ENCODE measurements around the gene STXBP2.
A peak's percentile ranks its signal among the peaks of the same experiment; 100 is the strongest.

STXBP2 gene

GRCh38 chr19:7635670-7636069, 1.2 kb upstream of the STXBP2 start:
- DNase-seq = no peak

DNA sequence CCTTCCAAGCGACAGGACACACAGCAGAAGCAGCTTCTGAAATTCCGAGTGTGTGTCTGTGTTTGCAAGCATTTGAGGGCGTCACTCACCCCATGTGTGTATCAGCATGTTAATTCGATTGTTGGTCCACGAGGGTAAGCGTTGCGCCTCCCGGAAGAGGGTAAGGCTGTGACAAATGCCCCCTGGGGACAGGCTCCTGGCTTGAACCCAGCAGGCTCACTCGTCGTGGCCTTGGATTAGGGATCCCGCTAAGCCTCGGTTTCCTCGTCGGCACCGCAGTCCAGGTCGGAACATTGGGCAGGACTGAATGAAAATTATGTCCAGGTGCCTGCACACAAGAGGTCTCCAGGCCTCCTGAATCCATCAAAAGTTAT, 606 bp upstream of the STXBP2 start:
- no peak for DNase-seq

GRCh38 chr19:7637374-7638256, 705 bp downstream of the STXBP2 start:
- DNase-seq = peak; percentile 76 to 90 (median 82)

GRCh38 chr19:7638802-7639465, 2.0 kb downstream of the STXBP2 start:
- no peak for DNase-seq

DNA sequence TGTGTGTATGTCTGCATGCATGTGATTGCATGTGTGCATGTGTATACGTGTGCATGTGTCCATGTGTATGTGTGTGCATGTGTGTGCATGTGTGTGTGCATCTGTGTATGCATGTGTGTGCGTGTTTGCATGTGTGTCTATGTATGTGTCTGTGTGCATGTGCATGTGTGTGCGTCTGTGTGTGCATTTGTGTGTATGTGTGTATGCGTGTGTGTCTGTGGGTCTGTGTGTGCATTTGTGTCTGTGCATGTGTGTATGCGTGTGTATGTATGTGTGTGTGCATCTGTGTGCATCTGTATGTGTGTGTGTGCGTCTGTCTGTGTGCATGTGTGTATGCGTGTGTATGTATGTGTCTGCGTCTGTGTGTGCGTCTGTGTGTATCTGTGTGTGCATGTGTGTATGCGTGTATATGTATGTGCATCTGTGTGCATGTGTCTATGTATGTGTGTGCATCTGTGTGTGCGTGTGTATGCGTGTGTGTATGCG, 3.0 kb downstream of the STXBP2 start:
- no peak for DNase-seq

DNA sequence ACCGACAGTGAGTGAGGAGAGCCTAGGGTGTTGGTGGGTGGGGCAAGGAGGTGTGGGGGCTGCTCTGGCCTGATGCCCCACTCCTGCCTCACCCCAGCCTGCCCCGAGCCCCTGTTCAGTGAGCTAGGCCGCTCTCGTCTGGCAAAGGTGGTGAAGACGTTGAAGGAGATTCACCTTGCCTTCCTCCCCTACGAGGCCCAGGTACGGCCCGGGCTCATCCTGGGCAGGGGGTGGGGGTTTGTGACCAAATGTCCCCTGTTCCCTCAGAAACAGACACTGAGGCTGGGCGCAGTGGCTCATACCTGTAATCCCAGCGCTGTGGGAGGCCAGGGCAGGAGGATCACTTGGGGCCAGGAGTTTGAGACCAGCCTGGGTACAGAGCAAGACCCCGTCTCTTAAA, 3.9 kb downstream of the STXBP2 start:
- no peak for DNase-seq

DNA sequence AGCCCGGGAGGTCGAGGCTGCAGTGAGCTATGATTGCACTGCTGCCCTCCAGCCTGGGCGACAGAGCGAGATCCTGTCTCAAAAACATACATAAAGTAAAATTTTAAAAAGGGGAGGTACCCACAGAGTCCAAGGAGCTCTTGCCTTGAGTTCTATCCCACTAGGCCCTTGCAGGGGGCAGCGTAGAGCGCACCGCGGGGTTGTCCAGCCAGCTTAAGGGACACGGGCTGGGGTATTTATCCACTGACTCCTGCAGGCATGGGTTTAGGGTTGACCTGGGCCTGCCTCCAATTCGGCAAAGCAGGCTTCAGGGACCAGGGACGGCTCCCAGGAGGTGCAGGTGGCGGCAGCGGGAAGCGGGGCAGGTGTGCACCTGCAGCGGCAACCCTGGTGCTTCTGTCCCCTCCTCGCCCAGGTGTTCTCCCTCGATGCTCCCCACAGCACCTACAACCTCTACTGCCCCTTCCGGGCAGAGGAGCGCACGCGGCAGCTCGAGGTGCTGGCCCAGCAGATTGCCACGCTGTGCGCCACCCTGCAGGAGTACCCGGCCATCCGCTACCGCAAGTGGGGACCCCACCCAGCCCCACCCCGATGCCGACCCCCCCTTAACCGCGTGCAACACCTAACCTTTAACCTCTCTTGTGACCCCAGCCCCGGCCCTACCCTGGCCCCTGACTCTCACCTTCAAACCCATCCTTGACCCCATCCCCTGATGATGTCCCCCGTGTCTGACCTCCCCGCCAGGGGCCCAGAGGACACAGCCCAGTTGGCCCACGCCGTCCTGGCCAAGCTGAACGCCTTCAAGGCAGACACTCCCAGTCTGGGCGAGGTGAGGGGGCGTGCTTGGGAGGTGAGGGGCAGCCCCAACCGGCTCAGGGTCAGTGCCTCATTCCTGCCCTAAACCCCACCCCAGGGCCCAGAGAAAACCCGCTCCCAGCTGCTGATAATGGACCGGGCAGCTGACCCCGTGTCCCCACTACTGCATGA, 4.7 kb downstream of the STXBP2 start:
- DNase-seq = no peak

DNA sequence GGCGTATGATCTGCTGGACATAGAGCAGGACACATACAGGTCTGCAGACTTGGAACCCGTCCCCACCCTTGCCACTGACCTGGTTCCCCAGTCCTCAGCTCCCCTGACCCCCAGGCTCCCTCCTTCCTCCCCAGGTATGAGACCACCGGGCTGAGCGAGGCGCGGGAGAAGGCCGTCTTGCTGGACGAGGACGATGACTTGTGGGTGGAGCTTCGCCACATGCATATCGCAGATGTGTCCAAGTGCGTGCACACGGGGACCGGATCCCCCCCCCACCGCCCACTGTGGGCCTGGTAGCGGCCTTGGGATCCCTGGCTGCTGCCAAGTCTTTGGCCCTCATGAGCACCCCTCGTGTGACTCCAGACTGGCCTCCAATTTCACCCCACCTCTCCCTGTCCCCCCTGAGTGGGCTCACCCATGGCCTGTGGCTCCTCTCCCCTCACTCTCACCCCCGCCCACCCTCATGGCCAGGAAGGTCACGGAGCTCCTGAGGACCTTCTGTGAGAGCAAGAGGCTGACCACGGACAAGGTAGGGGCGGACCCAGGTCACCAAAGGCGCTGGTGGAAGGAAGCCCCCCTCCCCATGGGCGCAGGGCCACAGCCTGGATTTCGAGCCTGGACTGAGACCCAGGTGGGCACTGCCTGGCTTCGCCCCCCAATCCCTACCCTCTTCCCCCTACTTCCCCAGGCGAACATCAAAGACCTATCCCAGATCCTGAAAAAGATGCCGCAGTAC, 5.6 kb downstream of the STXBP2 start:
- no peak for DNase-seq

- DNase-seq = no peak
Measured at GRCh38 chr19:7643031-7643415, 6.1 kb downstream of the STXBP2 start.

DNA sequence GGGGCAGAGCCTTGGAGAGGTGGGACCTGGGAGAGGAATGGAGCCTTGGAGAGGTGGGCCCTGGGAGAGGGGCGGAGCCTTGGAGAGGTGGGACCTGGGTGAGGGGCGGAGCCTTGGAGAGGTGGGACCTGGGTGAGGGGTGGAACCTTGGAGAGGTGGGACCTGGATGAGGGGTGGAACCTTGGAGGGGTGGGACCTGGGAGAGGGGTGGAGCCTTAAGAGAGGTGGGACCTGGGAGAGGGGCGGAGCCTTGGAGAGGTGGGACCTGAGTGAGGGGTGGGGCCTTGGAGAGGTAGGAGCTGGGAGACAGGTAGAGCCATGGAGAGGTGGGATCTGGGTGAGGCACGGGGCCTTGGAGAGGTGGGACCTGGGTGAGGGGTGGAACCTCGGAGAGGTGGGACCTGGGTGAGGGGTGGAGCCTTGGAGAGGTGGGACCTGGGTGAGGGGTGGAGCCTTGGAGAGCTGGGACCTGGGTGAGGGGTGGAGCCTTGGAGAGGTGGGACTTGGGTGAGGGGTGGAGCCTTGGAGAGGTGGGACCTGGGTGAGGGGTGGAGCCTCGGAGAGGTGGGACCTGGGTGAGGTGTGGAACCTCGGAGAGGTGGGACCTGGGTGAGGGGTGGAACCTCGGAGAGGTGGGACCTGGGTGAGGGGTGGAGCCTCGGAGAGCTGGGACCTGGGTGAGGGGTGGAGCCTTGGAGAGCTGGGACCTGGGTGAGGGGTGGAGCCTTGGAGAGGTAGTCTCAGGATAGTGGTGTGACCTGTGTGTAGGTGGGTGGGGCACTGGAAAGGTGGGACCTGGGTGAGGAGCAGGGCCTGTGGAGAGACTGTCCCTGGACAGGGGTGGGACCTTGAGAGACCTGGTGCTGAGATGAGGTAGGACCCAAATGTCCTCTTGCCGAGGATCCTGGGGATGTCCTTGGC, 7.0 kb downstream of the STXBP2 start:
- peak; percentile 43 to 66 (median 43) for DNase-seq

DNA sequence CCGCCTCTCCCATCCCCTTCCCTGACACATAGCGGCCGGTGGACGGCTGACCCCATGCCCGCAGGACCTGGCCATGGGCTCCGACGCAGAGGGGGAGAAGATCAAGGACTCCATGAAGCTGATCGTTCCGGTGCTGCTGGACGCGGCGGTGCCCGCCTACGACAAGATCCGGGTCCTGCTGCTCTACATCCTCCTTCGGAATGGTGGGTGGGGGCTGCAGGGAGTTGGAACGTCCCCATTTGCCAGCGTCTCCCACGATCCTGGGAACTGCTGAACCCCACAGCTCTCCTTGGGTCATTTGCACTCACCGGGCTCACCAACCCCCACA, 7.6 kb downstream of the STXBP2 start:
- no peak for DNase-seq

DNA sequence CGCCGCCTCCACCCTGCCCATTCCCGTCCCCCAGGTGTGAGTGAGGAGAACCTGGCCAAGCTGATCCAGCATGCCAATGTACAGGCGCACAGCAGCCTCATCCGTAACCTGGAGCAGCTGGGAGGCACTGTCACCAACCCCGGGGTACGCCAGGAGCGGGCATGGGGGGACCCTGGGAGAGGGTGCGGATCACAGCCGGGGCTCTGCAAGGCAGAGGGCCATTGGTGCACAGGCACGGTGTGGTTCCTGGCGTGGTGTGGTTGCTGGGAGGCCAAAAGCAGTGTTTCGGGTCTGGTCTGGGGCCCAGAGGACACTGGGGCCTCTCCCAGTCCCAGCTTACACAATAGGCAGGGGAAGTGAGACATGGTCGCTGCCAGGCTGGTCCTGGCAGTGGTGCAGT, 8.3 kb downstream of the STXBP2 start:
- DNase-seq = peak; percentile 29 to 48 (median 45)

- no peak for DNase-seq
Measured at GRCh38 chr19:7645656-7646425, 8.9 kb downstream of the STXBP2 start.

DNA sequence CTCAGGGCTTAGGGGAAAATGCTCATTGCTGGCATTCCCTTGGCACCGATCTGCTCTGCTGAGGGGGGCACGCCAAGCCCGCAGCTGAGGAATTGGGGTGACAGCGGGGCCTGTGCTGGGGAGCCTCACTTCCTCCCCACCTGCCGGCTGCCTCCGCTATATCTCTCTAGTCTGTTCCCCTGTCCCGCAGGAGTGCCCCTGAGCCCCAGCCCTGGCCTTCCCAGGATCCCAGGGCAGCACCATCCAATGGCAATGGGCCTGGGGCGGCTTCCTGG, 9.5 kb downstream of the STXBP2 start:
- DNase-seq = no peak

- no peak for DNase-seq
Measured at GRCh38 chr19:7647156-7647555, 10.2 kb downstream of the STXBP2 start.

DNA sequence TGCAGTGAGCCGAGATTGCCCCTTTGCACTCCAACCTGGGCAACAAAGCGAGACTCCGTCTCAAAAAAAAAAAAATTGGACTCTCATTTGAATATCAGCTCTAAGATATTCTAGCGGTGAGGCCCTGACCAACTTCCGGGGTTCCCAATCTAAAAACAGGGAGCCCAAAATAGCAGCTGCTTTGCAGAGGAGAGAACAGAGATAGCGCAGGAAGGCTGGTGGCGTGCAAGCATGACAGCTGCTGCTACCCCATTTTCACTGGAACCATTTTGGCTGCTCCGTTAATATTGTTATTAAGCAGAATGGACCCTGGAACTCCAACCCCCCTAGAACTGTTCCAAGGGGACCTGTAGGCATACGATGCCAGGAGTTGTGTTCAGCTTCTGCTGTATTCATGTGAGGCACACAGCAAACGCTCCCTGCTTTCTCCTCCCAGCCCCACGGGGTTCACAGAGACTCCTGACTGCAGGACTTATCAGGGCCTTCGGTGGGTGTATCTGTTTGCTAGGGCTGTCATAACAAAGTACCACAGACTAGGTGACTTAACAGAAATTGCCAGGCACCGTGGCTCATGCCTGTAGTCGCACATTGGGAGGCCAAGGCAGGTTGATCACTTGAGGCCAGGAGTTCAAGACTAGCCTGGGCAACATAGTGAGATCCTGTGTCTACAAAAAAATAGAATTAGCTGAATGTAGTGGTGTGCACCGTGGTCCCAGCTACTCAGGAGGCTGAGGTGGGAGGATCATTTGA, 11.5 kb downstream of the STXBP2 start:
- no peak for DNase-seq

DNA sequence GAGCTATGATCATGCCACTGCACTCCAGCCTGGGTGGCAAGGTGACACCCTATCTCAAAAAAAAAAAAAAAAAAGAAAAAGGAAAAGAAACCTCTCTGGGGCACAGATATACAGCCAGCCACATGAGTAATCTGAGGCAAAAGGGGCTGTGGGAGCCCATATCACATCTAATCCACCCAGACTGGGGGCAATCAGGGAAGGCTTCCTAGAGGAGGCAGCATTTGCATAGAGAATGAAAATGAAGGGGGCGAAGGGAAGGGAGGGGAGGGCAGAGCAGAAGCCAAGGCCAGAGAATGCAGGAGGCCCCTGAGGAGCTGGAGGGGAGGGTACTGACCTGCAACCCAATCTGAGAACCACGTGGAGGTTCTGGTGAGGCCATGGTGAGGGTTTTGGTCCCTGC, 13.2 kb downstream of the STXBP2 start:
- no peak for DNase-seq

DNA sequence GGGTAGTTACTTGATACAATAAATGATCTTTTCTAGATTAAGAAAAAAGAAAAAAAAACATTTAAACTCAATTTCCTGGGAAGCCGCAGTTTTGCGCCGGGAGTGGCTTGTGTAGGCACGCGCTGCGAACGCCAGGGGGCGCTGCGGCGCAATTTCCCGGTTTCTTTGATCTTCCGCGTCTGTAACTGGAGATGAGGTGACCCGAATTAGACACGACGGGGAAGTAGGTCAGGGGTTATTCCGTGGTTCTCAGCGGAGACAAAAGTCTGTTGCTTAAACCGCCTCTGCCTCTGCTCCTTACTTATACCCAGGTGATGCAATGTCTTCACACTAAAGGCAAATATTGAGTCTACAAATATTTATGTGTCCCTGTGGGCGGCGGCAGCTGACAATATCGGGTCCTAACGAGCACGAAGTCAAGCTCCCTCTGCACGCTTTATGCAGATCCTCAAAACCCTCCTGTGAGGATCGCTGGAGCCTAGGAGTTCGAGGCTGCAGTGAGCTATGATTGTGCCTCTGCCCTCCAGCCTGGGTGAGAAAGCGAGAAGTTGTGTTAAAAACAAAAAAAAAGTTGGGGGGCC, 15.2 kb downstream of the STXBP2 start:
- DNase-seq = peak; percentile 94 to 96 (median 95)

DNA sequence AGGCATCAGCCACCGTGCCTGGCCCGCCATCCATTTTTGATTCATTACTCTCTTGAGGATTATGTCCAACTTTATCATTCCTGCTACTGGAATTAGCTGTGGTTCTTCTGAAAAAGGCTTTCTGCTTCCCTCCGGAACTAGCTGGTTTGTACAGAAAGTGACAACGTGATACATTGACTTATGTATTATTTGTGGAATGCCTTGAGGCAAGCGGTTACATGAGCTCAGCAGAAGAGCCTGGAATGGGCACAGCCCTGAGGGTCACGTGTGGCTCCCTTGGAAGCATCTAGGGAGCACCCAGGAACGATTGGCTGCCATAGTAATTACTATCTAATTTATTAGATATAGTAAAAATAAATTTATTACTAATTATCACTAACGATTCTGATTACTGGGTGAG, 17.5 kb downstream of the STXBP2 start:
- no peak for DNase-seq

DNA sequence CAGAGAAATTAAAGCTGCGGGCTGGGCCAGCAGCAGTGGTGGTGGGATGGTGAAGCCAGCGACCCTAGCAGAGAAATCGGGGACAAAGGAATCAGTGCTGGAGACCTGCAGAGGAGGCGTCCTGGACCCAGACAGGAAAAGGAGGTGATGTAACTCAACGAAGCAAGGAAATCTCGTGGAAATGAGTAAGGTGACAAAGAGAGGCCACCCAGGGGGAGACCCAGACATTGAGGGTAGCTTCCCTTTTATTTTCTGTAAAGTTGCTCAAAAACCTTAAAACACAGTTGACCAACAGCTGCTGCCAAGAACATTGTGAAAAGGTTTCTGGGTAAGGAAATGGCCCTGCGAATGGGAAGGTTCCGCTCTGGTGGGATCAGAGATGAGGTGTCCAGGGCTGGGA, 18.7 kb downstream of the STXBP2 start:
- peak; percentile 84 to 93 (median 90) for DNase-seq

All from suppressor macrophage treated with lipopolysaccharide for 1 hour (primary cell).